Rectal smooth muscle tissue (tissue), 1 donor: ENCODE data around the gene LRRC53.

Experiments
- H3K27ac ChIP-seq: one replicate; pipeline ENCODE4 v1.7.0; 2013; ENCODE audit warnings: low read depth, low read length, inconsistent platforms
- H3K27me3 ChIP-seq: one replicate; pipeline ENCODE4 v1.7.0; 2013; ENCODE audit warnings: low read length; ENCODE audit not compliant: control insufficient read depth, insufficient read depth
- H3K36me3 ChIP-seq: one replicate; pipeline ENCODE4 v1.7.0; 2013; ENCODE audit warnings: low read length; ENCODE audit not compliant: control insufficient read depth, insufficient read depth
- H3K4me1 ChIP-seq: one replicate; pipeline ENCODE4 v1.7.0; 2013; ENCODE audit warnings: low read length; ENCODE audit not compliant: control insufficient read depth, insufficient read depth
- H3K4me3 ChIP-seq: one replicate; pipeline ENCODE4 v1.7.0; 2013; ENCODE audit warnings: low read length
- H3K9ac ChIP-seq: one replicate; pipeline ENCODE4 v1.7.0; 2013; ENCODE audit warnings: low read length

LRRC53 gene

GRCh38 chr1:74517599-74518051, 5.2 kb upstream of the LRRC53 start:
- H3K27me3 ChIP-seq: no peaks in the 10 kb centered on the region
- no peak overlapping the region for H3K9ac ChIP-seq
- no peak overlapping the region for H3K4me3 ChIP-seq
- H3K4me1 ChIP-seq: no peaks in the 10 kb centered on the region
- H3K27ac ChIP-seq: no peak overlapping the region
- H3K36me3 ChIP-seq: no peaks in the 10 kb centered on the region

- H3K4me1 ChIP-seq: no peaks in the 10 kb centered on the region
- H3K36me3 ChIP-seq: no peaks in the 10 kb centered on the region
- H3K4me3 ChIP-seq: no peak overlapping the region
- H3K9ac ChIP-seq: no peak overlapping the region
- no peaks in the 10 kb centered on the region for H3K27me3 ChIP-seq
- H3K27ac ChIP-seq: no peak overlapping the region
Measured at GRCh38 chr1:74513411-74514300, 1.2 kb upstream of the LRRC53 start.

GRCh38 chr1:74508449-74508848, 4.0 kb downstream of the LRRC53 start:
- Histone ChIP-seq H3K27ac (no peak overlapping the region), H3K9ac (no peak overlapping the region), H3K27me3 (no peaks in the 10 kb centered on the region), H3K36me3 (no peaks in the 10 kb centered on the region), H3K4me3 (no peak overlapping the region), H3K4me1 (no peaks in the 10 kb centered on the region)

GRCh38 chr1:74505928-74506710, 6.3 kb downstream of the LRRC53 start:
- H3K4me3 ChIP-seq: no peak overlapping the region
- no peaks in the 10 kb centered on the region for H3K4me1 ChIP-seq
- H3K36me3 ChIP-seq: no peaks in the 10 kb centered on the region
- no peaks in the 10 kb centered on the region for H3K27me3 ChIP-seq
- no peak overlapping the region for H3K9ac ChIP-seq
- H3K27ac ChIP-seq: no peak overlapping the region

- no peaks in the 10 kb centered on the region for H3K27me3 ChIP-seq
- no peaks in the 10 kb centered on the region for H3K36me3 ChIP-seq
- H3K9ac ChIP-seq: no peak overlapping the region
- H3K4me1 ChIP-seq: no peaks in the 10 kb centered on the region
- H3K4me3 ChIP-seq: no peak overlapping the region
- H3K27ac ChIP-seq: no peak overlapping the region
Measured at GRCh38 chr1:74504933-74505512, 7.4 kb downstream of the LRRC53 start.

DNA sequence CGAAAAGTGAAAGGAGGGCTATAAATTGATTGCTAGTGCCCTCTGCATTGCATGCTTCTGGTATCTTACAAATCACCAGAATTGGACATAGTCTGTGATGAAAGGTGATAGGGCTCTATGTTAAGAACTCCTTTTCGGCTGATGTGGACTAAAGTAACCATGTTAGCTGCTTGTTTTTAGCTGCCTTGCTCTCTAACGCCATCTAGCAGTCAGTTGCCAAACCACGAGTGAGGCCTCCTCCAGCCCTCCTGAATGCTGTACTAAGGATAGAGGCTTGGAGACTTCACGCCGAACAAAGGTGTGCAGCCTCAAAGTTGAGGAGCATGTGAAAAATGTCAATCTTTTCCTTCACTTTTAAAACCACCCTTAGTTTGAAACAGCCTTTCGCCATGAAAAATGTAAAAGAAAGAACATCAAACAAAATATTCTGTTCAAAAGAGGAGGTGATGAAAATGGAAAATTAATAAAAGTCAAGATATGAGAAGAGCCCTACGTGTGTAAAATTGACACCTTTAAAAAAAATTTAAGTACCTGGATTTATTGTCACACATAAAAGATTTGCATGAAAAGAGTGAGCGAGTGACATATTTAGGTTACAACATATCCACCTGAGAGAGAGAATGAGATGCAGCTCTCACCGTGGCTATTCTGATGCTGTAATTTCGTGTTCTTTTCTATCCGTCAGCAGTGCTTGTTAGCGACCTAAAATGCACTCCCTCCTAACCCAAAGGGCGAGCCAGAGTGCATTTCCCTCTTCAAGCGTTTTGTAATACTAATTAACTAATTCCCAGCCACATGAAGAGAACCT, 8.1 kb downstream of the LRRC53 start:
- no peak overlapping the region for H3K27ac ChIP-seq
- no peaks in the 10 kb centered on the region for H3K4me1 ChIP-seq

DNA sequence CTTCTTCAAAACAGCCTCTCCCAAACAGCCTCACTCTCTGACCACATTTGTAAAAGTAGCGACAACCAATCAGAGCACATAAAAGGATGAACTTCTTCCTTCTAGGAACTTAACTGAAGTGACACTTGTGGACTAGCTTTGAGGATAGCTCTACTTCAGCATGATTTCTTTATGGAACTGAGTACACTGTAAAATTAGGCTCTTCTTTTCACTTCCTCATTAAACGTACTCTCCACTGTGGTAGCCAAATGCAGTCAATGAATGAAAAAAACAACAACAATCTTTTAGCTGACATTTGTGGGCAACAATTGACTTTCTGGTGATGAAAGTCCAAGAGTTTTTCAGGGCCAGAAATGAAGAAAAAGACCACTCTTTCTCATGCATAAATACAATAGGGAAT, 9.6 kb downstream of the LRRC53 start:
- H3K27me3 ChIP-seq: no peaks in the 10 kb centered on the region
- no peak overlapping the region for H3K9ac ChIP-seq
- no peak overlapping the region for H3K4me3 ChIP-seq
- no peak overlapping the region for H3K27ac ChIP-seq
- no peaks in the 10 kb centered on the region for H3K4me1 ChIP-seq
- H3K36me3 ChIP-seq: no peaks in the 10 kb centered on the region

More for the DNA sequence above, 8.1 kb downstream of the LRRC53 start:
- Histone ChIP-seq H3K4me3 (no peak overlapping the region), H3K27me3 (no peaks in the 10 kb centered on the region), H3K9ac (no peak overlapping the region), H3K36me3 (no peaks in the 10 kb centered on the region)

GRCh38 chr1:74502432-74502831, 10.0 kb downstream of the LRRC53 start:
- Histone ChIP-seq H3K9ac (no peak overlapping the region), H3K36me3 (no peaks in the 10 kb centered on the region), H3K27ac (no peak overlapping the region), H3K4me3 (no peak overlapping the region), H3K27me3 (no peaks in the 10 kb centered on the region), H3K4me1 (no peaks in the 10 kb centered on the region)

GRCh38 chr1:74498901-74499300, 13.5 kb downstream of the LRRC53 start:
- Histone ChIP-seq H3K27ac (no peak overlapping the region), H3K4me1 (no peaks in the 10 kb centered on the region), H3K36me3 (no peaks in the 10 kb centered on the region), H3K27me3 (no peaks in the 10 kb centered on the region), H3K9ac (no peak overlapping the region), H3K4me3 (no peak overlapping the region)

GRCh38 chr1:74496669-74497068, 15.7 kb downstream of the LRRC53 start:
- no peaks in the 10 kb centered on the region for H3K4me1 ChIP-seq
- H3K36me3 ChIP-seq: no peaks in the 10 kb centered on the region
- no peak overlapping the region for H3K9ac ChIP-seq
- no peak overlapping the region for H3K27ac ChIP-seq
- no peaks in the 10 kb centered on the region for H3K27me3 ChIP-seq
- H3K4me3 ChIP-seq: no peak overlapping the region

DNA sequence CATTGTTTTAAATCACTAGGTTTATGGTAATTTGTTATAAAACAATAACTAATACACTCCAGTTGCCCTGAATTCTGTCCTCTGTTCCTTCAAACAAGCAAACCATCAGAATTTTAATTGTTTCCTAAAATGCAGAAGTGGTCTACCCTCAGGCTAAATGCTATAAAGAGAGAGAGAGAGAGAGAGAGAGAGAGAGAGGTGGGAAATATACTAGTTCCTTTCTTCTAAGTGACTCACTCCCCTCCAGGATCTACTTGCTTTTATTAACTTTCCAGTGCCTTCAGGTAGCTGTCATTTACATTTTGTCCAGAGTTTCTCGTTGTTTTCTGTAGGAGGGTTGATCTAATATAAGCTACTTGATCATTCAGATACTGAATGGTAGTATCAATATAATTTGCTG, 26.4 kb downstream of the LRRC53 start:
- Histone ChIP-seq H3K9ac (no peak overlapping the region), H3K4me1 (no peaks in the 10 kb centered on the region), H3K27ac (no peak overlapping the region), H3K36me3 (no peaks in the 10 kb centered on the region), H3K4me3 (no peak overlapping the region), H3K27me3 (no peaks in the 10 kb centered on the region)

DNA sequence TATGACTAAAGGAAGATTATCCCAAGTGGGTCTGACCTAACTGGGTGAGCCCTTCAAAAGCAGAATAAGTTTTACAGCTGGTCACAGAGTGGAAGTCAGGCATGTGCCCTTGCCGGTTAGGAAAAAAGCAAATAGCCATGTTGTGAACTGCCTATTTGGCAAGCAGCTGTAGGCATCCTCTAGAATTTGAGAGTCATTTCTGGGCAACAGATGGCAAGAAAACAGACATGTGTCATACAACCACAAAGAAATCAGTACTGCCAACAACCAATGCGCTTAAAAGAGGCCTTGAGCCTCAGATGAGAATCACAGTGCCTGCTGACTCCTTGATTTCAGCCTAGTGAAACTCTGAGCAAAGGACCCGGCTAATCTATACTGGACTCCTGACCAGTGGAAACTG, 26.8 kb downstream of the LRRC53 start:
- no peaks in the 10 kb centered on the region for H3K36me3 ChIP-seq
- no peaks in the 10 kb centered on the region for H3K27me3 ChIP-seq
- H3K27ac ChIP-seq: no peak overlapping the region
- H3K4me3 ChIP-seq: no peak overlapping the region
- H3K4me1 ChIP-seq: no peaks in the 10 kb centered on the region
- H3K9ac ChIP-seq: no peak overlapping the region
